ENCODE results near the gene SLC24A3.

The SLC24A3 gene

GRCh38 chr20:19519466-19519865, 307.0 kb downstream of the SLC24A3 start:
- no peak for DNase-seq

GRCh38 chr20:19520261-19520660, 307.8 kb downstream of the SLC24A3 start:
- no peak for DNase-seq

DNA sequence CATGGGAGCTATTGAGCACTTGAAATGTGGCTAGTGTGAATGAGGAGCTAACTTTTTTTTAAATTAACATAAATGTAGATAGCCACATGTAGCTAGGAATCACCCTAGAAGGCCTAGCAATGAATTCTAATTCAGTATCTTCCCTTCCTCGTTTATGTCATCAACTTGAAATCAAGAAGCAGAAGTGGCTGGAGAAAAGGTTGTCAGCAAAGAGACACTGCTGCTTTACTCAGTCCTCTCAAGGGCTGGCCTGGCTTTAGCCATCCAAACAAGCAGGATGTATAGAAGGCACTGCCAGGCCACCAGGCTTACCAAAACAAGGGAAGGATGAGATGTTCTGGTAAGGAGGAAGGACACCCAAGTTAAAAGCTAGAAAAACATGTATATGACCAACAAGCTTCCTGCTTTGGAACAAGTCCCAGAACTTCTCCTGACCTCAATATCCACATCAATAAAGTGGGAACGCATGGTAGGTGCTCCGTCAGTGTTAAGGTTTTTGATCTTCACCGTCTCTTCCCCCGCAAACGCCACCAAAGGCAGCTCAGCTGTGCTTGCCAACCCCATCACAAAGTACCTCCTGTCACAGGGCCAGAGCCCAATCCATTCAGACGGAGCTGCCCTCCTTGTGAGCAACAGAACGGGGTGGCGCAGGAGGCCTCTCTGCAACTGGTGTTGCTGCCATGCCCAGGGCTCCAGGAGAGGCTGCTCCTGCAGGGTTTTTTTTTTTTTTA, 309.8 kb downstream of the SLC24A3 start:
- no peak for DNase-seq

GRCh38 chr20:19522836-19523590, 310.6 kb downstream of the SLC24A3 start:
- DNase-seq: no peak

GRCh38 chr20:19524691-19525090, 312.2 kb downstream of the SLC24A3 start:
- DNase-seq: no peak

DNA sequence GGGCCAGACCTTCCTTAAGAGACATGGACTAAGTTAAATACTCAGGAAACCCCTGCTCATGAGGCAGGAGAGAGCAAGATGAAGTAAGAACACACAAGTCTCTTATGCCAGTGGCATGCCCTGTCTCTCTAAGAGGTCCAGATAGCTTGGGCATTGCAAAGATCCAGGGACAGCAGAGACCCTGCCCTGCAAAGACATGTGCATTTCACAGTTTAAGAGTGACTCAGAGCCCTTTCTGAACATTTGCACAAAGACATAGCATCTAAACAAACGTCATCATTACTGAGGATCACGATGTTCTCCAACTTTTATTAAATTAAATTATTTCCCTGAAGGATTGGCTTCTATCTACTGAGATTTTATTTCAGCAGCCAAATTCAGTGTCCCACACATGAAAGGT, 315.1 kb downstream of the SLC24A3 start:
- no peak for DNase-seq

DNA sequence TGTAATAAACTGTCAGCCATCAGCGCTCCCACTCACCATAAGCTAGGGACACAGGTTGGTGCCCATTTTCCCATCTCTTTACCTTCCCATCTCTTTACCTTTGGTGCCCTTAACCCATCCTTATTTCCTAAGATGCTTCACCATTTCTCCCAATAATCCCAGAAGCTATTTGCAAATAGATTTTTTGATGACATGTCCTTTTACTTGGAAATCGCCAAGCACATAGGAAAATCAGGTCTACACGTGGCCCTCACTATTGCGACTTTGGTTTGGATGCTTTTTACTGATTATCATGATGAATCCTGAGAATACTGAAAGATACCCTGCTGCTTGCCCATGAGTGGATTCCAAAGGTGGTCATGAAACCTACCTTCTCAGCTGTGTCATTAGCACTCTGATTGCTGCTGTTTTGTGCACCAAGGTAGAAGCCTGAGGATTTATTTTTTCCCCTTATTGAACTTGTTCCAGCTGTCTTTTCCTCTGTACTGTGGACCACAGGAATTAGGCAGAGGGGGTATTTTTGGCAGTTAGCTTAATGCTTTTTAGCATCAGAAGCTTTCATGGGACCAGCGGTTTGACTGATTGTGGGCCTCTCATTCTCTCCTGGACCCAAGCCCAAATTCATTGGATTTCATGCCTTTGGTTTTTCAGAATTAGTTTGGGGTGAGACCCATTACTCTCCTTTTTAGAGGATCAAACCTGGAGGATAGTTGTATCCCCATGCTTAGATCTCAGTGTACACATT, 316.0 kb downstream of the SLC24A3 start:
- DNase-seq: no peak

- DNase-seq: no peak
Measured at GRCh38 chr20:19530006-19530405, 317.6 kb downstream of the SLC24A3 start.

DNA sequence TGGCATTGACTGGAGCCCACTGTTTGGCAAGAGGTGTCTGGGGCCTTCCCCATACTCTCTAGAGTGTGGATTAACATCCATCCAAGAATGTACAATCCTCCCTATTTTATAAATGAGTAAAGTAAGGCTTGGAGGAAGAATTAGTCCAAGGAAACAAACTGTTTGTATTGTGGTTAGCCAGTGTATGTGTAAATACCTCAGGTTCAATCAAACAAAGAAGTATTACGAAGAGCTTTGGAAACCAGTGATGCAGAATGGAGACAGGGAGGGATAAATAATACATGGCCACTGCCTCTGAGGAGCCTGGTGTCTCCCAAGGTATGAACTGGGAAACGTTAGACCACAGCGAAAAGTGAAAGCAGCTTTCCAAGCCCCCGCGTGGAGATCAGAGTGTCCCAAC, 319.0 kb downstream of the SLC24A3 start:
- DNase-seq: no peak

DNA sequence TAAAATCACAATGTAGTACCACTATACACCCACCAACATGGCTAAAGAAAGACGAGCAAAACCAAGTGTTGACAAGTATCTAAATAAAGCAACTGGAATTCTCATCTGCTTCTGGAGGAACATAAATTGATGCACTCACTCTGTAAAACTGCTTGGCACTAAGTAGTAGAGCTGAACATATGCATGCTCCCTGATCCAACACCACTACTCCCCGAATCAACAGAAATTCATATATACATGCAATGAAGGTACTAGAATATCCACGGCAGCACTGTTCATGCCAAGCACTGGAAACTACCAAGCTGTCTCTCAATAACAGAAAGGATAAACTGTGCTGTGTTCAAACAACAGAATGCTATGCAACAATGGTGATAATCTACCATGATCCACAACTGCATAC, 326.1 kb downstream of the SLC24A3 start:
- no peak for DNase-seq

DNA sequence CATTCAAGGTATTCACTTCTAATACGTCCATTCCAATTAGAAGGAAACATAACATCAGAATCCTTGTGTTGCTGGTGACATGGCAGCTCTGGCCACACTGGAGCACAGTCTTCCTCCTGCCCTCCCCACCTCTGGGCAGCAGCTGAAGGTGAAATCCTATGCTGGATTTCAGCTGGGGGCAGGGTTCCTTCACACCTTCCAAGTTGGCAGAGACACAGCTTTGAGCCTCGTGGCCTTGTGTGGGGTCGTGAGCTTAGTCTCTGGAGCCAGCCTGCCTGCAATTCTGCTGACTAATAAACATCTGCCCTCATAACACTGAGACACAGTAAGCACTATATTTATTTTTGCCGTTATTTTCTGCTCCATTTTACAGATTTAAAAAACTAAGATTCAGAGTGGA, 326.7 kb downstream of the SLC24A3 start:
- no peak for DNase-seq

- no peak for DNase-seq
Measured at GRCh38 chr20:19540392-19540791, 327.9 kb downstream of the SLC24A3 start.

- no peak for DNase-seq
Measured at GRCh38 chr20:19543101-19543500, 330.7 kb downstream of the SLC24A3 start.

- DNase-seq: no peak
Measured at GRCh38 chr20:19544684-19545083, 332.2 kb downstream of the SLC24A3 start.

GRCh38 chr20:19546648-19547047, 334.2 kb downstream of the SLC24A3 start:
- DNase-seq: no peak

GRCh38 chr20:19547547-19547946, 335.1 kb downstream of the SLC24A3 start:
- no peak for DNase-seq

DNA sequence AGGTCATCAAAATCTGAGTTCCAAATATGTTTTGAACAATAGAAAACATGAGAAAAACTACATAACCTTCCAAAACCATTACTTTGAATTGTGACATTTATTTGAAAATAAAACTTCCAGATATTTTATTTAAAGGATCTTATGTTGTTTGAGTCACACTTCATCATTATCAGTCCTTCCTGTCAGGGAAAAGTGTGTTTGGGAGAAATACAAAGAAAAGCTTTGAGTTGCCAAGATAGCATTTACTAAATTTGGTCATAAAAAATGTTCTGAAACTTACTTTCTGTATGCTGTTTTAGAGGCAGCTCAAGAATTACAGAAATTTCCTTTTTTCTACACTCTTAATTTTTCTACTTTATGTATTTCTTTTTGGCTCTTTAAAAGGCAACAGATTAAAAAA, 337.5 kb downstream of the SLC24A3 start:
- no peak for DNase-seq

DNA sequence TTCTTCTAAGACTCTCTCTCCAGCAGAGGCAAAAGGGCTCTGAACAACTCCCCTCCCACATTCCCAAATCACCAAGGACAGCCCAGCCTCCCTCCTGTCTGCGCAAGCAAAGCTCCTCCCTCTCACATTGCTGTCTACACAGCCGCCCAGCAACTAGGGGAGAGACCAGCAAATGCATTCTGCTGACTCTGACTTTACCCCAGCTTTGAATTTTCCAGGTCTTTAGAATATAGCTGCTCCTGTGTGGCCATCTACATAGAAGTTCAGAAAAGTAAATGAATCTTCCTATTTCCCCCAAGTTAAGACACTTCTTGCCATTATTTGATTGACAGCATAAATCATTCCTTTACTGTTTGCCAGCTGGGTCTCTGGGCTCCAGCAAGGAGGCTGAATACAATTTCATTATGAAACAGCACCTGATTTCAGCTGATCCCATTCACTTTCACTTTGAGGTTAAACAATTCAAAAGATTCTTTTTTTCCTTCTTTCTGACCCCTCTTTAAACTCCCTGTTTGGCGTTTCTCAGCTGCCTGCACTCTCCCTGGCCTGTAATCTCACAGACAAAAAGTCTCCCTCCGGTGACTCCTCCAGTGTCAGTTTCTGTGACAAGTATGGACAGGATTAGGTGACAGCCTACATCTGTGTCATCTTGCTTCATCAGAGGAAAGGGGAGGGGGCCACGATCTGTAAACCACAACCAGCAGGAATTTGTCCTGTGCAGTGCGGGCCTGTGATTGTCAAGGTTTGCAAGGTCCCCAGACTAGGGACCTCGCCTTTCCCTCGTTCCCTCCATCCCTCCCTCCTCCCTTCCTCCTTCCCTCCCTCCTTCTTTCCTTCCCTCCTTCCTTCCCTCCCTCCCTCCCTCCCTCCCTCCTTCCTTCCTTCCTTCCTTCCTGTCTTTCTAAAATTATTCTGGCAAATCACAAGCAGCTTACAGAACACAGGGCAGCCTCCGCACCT, 340.1 kb downstream of the SLC24A3 start:
- DNase-seq: no peak

GRCh38 chr20:19554666-19555065, 342.2 kb downstream of the SLC24A3 start:
- no peak for DNase-seq

DNA sequence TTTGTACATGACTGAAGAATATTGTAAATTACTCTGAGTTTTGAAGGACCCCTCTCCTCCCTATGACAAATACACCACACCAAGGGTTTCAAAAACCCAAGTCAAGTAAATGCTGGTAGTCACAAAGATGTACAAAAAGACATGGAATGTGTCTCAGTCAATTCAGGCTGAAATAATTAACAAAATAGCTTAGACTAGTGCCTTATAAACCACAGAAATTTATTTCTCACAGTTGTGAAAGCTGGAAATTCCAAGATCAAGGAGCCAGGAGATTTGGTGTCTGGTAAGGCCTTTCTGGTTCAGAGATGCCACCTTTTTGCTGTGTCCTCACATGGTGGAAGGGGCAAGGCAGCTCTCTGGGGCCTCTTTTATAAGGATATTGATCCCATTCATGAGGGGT, 343.3 kb downstream of the SLC24A3 start:
- no peak for DNase-seq

DNA sequence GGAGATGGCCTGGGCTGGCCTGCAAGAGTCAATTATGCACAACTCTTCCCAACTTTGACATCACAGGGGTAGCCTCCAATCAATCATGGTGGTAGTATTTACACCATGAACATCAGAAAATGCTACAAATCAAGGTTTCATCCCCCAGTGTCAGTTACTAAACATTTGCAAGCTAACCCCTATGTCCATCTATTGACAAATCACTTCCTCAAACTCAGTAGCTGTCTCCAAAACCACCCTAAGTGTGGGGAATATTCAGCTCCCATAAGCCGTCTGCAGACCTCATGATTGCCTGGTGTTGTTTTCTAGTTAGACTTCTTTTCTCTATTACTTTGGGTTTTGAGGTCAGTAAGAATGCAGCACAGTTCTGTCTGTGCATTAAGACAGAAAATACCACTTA, 344.8 kb downstream of the SLC24A3 start:
- no peak for DNase-seq

- no peak for DNase-seq
Measured at GRCh38 chr20:19560881-19561480, 348.5 kb downstream of the SLC24A3 start.

All from NCI-H526 (cell line).